Naive thymus-derived CD8-positive, alpha-beta T cell (primary cell): ENCODE data around the gene GASK1A. TPM values are rescaled to one million over a fixed set of nuclear protein-coding genes. Genes with fewer than 3 reads are reported as not detected.

Experiments
- ATAC-seq, 2 donors: fragments of 150-1000 bp; cut with Tn5 transposase in 1 of 2; sonication (Bioruptor Pico), chemical (Tn5 transposase) in 1 of 2; 1 replicate in 1 of 2; 2 replicates in 1 of 2; pipeline ENCODE4 v1.10.0; 2021; ENCODE audit warnings: mild to moderate bottlenecking in 2 of 2, moderate library complexity in 2 of 2
- POLR2A ChIA-PET: fragments of 350-600 bp; sonication (Branson Sonifier 250); formaldehyde crosslinking; loops from one replicate; lab custom pipeline; 2021; ENCODE audit warnings: antibody characterized with exemption; lab: Charles Lee
- DNase-seq, 10 donors: peaks; one replicate each; pipeline versions ENCODE4 v3.0.0 to v3.0.0-alpha.2; 2020 to 2022
- H3K27ac Mint-ChIP-seq, 10 donors: one replicate each; pipeline ENCODE4 v1.8.0; 2020 to 2022; ENCODE audit warnings: mild to moderate bottlenecking in 10 of 10, mixed read lengths in 10 of 10, moderate library complexity in 4 of 10, inconsistent platforms in 1 of 10
- H3K27me3 Mint-ChIP-seq, 5 donors: one replicate each; pipeline ENCODE4 v1.8.0; 2021 to 2022; ENCODE audit warnings: mixed read lengths in 5 of 5
- H3K36me3 Mint-ChIP-seq, 3 donors: one replicate each; pipeline ENCODE4 v1.8.0; 2020 to 2022; ENCODE audit warnings: mixed read lengths in 3 of 3, mild to moderate bottlenecking in 2 of 3, inconsistent platforms in 1 of 3
- H3K4me1 Mint-ChIP-seq, 4 donors: one replicate each; pipeline ENCODE4 v1.8.0; 2021 to 2022; ENCODE audit warnings: mixed read lengths in 4 of 4
- H3K4me3 Mint-ChIP-seq, 10 donors: one replicate each; pipeline ENCODE4 v1.8.0; 2020 to 2022; ENCODE audit warnings: mild to moderate bottlenecking in 10 of 10, mixed read lengths in 10 of 10, moderate library complexity in 6 of 10, inconsistent platforms in 1 of 10
- H3K9me3 Mint-ChIP-seq, 9 donors: one replicate each; pipeline ENCODE4 v1.8.0; 2020 to 2022; ENCODE audit warnings: mixed read lengths in 9 of 9, mild to moderate bottlenecking in 3 of 9, inconsistent platforms in 1 of 9, moderate library complexity in 1 of 9
- polyA plus RNA-seq, 3 donors: library from polyadenylated mRNA; unstranded; fragments of 300-500 nt; fragmentation: Illumina TruSeq; gene quantifications; one replicate each; pipeline ENCODE4 v1.2.3, GENCODE V29; 2021
- total RNA-seq, 8 experiments: library from RNA in 2 of 8; stranded (reverse) in 2 of 8; gene quantifications; one replicate each; pipeline ENCODE4 v1.2.3 and lab custom pipeline; 2021 to 2026

Gene GASK1A
- total and polyA plus RNA-seq, 5 experiments from 2014 or later = 0.09 to 0.14 TPM; not detected in 3

DNA sequence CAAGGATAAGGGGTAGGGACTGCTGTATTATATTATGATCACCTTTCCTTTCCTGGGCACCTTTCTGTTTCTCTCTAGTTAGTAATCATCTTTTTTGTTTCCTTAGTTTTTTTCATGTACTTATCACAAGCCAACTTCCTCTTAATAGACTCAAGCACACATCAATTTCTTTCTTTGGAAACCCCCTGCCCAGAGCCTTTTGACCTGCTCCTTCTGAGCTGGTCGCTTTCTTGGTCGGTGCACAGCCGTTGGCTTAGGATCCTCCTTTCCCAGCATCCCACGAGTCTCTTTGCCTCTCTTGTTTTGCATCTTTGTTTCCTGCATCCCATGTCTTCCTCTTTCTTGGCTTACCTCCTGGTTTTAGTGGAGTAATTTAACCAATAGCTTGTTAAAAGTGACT, 26.9 kb downstream of the GASK1A start:
- Mint-ChIP-seq H3K4me3 (no peak overlapping the region), H3K4me1 (peaks cover 10 to 32% (median 21%) of the 10 kb centered on the region in 4 donors), H3K9me3 (peaks cover 0 to 4% (median 0%) of the 10 kb centered on the region in 9 donors), H3K27me3 (no peaks in the 10 kb centered on the region), H3K36me3 (no peaks in the 10 kb centered on the region), H3K27ac (peak overlapping the region in 3 of 10 donors; percentile 0 to 56 (median 39))
- POLR2A ChIA-PET = no interaction called here
- DNase-seq = no peak
- ATAC-seq = no peak

DNA sequence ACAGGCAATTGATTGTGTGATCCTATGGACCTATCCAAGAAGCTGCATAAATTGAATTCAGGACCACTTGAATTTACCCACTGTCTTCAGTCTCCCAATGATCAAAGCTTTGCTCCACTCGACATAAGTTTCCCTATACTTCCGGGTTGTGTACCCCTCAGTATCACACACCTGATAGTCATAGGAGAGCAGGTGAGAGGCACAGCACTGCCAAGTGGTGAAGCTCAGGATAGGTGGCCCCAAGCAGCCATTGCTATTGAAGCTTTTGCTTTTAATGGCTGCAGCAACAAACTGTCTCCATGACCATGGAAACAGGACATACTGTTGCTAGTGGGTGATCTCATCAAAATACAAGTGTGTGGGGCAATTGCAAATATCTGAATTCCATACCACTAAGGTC, 27.7 kb downstream of the GASK1A start:
- DNase-seq = no peak
- Mint-ChIP-seq H3K36me3 (no peaks in the 10 kb centered on the region), H3K9me3 (peaks cover 0 to 4% (median 0%) of the 10 kb centered on the region in 9 donors), H3K4me3 (no peak overlapping the region), H3K4me1 (peaks cover 10 to 32% (median 21%) of the 10 kb centered on the region in 4 donors), H3K27ac (peak overlapping the region in 1 of 10 donors; percentile 43), H3K27me3 (no peaks in the 10 kb centered on the region)
- POLR2A ChIA-PET = interaction anchor here (0.9 to 1.7 kb wide), 2 partner anchors 15 to 26 kb away, joined by 3 read pairs; no protein-coding TSS in a partner anchor
- ATAC-seq = no peak

DNA sequence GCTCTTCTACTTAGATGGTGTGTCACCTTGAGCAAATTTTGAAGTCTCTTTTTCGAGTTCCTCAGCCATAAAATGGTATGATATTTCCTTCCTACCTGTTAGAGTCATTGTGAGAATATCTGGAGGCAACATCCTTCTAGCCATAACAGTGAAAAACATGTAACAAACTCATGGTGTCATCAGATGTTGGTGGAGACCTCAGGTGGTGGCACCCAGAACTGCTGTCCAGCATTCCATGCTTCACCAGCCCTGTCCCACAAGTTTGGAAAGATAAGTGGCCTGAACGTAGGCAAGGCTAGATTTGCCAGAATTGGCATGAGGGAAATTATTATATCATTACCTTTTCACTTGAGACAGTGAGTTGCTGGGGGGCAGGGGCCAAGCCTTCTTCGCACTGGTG, 30.4 kb downstream of the GASK1A start:
- H3K4me3 Mint-ChIP-seq = no peak overlapping the region
- peak overlapping the region in 2 of 10 donors; percentile 24 to 41 for H3K27ac Mint-ChIP-seq
- H3K27me3 Mint-ChIP-seq = no peaks in the 10 kb centered on the region

DNA sequence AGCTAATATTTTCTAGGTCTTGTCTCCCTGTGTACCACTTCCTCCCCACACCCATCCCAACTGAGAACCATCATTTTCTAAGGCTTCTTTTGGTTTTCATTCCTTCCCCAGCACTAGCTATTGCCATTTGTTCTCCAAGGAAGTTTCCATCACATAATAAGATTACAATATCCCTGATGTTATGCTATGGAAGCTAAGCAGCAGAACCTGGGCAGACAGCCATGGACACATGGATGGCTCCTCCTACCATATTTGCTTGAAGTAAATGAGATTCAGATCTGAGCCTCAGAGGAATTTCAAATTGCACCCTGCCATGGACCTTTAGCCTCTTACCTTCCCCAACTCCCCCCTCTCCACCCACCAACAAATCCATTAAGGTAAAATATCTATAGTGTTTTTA, 31.5 kb downstream of the GASK1A start:
- Mint-ChIP-seq H3K27me3 (no peaks in the 10 kb centered on the region), H3K27ac (peak overlapping the region in 4 of 10 donors; percentile 10 to 38 (median 28)), H3K4me1 (peaks cover 9 to 25% (median 15%) of the 10 kb centered on the region in 4 donors), H3K9me3 (peaks cover 0 to 4% (median 0%) of the 10 kb centered on the region in 9 donors), H3K4me3 (no peak overlapping the region), H3K36me3 (no peaks in the 10 kb centered on the region)
- no peak for ATAC-seq
- DNase-seq = no peak
- POLR2A ChIA-PET = interaction anchor here (0.7 kb wide), 3 partner anchors 61 to 410 kb away, joined by 3 to 5 read pairs (median 4); no protein-coding TSS in a partner anchor

More for the DNA sequence above, 30.4 kb downstream of the GASK1A start:
- DNase-seq = no peak
- no peak for ATAC-seq
- POLR2A ChIA-PET = interaction anchor here (1.2 kb wide), 1 partner anchor 14 kb away, joined by 3 read pairs; no protein-coding TSS in a partner anchor
- Mint-ChIP-seq H3K4me1 (peaks cover 10 to 32% (median 21%) of the 10 kb centered on the region in 4 donors), H3K9me3 (peaks cover 0 to 4% (median 0%) of the 10 kb centered on the region in 9 donors), H3K36me3 (no peaks in the 10 kb centered on the region)

DNA sequence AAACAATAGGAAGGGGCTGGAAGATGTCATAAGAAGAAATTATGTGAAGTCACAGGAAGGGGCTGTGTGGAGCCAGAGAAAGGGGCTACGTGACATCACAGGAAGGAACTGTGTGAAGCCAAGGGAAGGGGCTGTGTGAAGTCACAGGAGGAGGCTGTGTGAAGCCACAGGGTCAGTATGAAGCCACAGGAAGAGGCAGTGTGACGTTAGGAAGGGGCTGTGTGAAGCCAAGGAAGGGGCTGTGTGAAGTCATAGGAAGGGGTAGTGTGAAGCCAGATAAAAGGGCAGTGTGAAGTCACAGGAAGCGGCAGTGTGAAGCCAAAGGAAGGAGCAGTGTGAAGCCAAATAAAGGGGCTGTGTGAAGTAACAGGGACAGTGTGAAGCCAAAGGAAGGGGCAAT, 32.5 kb downstream of the GASK1A start:
- H3K9me3 Mint-ChIP-seq = peaks cover 0 to 4% (median 0%) of the 10 kb centered on the region in 9 donors
- H3K27me3 Mint-ChIP-seq = no peaks in the 10 kb centered on the region
- no peaks in the 10 kb centered on the region for H3K36me3 Mint-ChIP-seq
- H3K27ac Mint-ChIP-seq = no peak overlapping the region
- H3K4me3 Mint-ChIP-seq = peak overlapping the region in 1 of 10 donors; percentile 20
- H3K4me1 Mint-ChIP-seq = peaks cover 0 to 18% (median 8%) of the 10 kb centered on the region in 4 donors
- POLR2A ChIA-PET = no interaction called here
- peak in 3 of 10 donors; percentile 37 to 41 (median 38) for DNase-seq
- ATAC-seq = peak in 1 of 2 donors; percentile 3

DNA sequence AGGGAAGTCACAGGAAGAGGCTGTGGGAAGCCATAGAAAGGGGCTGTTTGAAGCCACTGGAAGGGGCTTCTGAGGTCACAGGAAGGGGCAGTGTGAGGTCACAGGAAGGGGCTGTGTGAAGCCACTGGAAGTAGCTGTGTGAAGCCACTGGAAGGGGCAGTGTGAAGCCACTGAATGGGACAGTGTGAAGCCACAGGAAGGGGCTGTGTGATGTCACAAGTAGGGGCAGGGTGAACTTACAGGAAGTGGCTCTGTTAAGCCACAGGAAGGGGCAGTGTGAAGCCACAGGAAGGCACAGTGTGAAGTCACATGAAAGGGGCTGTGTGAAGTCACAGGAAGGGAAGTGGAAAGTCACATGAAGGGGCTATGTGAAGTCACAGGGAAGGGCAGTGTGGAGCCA, 33.1 kb downstream of the GASK1A start:
- no peaks in the 10 kb centered on the region for H3K27me3 Mint-ChIP-seq
- H3K4me1 Mint-ChIP-seq = peaks cover 0 to 18% (median 5%) of the 10 kb centered on the region in 4 donors
- no peak overlapping the region for H3K4me3 Mint-ChIP-seq
- no peak overlapping the region for H3K27ac Mint-ChIP-seq
- peaks cover 0 to 4% (median 0%) of the 10 kb centered on the region in 9 donors for H3K9me3 Mint-ChIP-seq
- POLR2A ChIA-PET = no interaction called here
- no peaks in the 10 kb centered on the region for H3K36me3 Mint-ChIP-seq
- DNase-seq (peak in 1 of 10 donors; percentile 19), ATAC-seq (no peak)

DNA sequence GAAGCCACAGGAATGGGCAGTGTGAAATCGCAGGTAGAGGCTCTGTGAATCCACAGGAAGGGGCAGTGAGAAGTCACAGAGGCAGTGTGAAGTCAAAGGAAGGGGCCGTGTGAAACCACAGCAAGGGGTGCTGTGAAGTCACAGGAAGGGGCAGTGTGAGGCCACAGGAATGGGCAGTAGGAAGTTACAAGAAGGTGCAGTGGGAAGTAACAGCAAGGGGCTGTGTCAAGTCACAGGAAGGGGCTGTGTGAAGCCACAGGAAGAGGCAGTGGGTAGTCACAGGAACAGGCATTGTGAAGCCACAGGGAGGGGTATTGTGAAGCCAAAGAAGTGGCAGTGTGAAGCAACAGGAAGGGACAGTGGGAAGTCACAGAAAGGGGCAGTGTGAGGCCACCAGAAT, 34.1 kb downstream of the GASK1A start:
- no peaks in the 10 kb centered on the region for H3K27me3 Mint-ChIP-seq
- peaks cover 0 to 2% (median 0%) of the 10 kb centered on the region in 3 donors for H3K36me3 Mint-ChIP-seq
- H3K9me3 Mint-ChIP-seq = peaks cover 0 to 4% (median 0%) of the 10 kb centered on the region in 9 donors
- POLR2A ChIA-PET = no interaction called here
- DNase-seq (no peak), ATAC-seq (no peak)
- peaks cover 0 to 12% (median 2%) of the 10 kb centered on the region in 4 donors for H3K4me1 Mint-ChIP-seq
- no peak overlapping the region for H3K27ac Mint-ChIP-seq
- no peak overlapping the region for H3K4me3 Mint-ChIP-seq

DNA sequence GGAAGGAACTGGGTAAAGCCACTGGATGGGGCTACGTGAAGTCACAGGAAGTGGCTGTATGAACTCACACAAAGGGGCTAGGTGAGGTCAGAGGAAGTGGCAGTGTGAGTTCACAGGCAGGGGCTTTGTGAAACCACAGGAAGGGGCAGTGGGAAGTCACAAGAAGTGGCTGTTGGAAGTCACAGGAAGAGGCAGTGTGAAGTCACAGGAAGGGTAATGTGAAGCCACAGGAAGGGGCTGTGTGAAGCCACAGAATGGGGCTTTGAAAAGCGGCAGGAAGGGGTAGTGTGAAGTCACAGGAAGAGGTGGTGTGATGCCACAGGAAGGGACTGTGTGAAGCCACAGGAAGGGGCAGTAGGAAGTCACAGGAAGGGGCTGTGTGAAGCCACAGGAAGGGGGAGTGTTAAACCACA, 34.6 kb downstream of the GASK1A start:
- Mint-ChIP-seq H3K9me3 (peaks cover 0 to 6% (median 0%) of the 10 kb centered on the region in 9 donors), H3K27ac (no peak overlapping the region)
- POLR2A ChIA-PET = no interaction called here

DNA sequence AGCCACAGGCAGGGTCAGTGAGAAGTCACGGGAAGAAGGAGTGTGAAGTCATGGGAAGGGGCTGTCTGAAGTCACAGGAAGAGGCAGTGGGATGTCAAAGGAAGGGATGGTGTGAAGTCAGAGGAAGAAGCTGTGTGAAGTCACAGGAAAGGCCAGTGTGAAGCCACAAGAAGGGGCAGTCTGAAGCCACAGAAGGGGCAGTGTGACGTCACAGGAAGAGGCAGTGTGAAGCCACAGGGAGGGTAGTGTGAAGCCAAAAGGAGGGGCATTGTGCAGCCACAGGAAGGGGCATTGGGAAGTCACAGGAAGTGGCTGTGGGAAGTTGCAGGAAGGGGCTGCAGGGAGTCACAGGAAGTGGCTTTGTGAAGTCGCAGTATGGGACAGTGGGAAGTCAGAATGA, 35.1 kb downstream of the GASK1A start:
- DNase-seq (peak in 1 of 10 donors; percentile 12), ATAC-seq (no peak)
- POLR2A ChIA-PET = interaction anchor here (1.0 kb wide), 1 partner anchor 10 kb away, joined by 7 read pairs; no protein-coding TSS in a partner anchor

More for the DNA sequence above, 34.6 kb downstream of the GASK1A start:
- no peaks in the 10 kb centered on the region for H3K27me3 Mint-ChIP-seq
- no peak overlapping the region for H3K4me3 Mint-ChIP-seq
- peaks cover 2 to 10% (median 5%) of the 10 kb centered on the region in 4 donors for H3K4me1 Mint-ChIP-seq
- ATAC-seq = peak; percentile 36 to 66
- peaks cover 0 to 3% (median 0%) of the 10 kb centered on the region in 3 donors for H3K36me3 Mint-ChIP-seq
- DNase-seq = peak in 7 of 10 donors; percentile 27 to 77 (median 67)

DNA sequence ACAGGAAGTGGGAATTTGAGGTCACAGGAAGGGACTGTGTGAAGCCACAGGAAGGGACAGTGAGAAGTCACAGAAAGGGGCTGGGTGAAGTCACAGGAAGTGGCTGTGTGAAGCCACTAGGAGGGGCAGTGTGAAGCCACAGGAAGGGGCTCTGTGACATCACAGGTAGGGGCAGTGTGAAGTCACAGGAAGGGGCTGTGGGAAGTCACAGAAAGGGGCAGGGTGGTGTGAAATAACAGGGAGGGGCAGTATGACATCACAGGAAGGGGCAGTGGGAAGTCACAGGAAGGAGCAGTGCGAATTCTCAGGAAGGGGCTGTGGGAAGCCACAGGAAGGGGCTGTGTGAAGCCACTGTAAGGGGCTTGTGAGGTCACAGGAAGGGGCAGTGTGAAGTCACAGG, 35.8 kb downstream of the GASK1A start:
- peaks cover 4 to 21% (median 16%) of the 10 kb centered on the region in 4 donors for H3K4me1 Mint-ChIP-seq
- no peak overlapping the region for H3K4me3 Mint-ChIP-seq
- H3K36me3 Mint-ChIP-seq = peaks cover 0 to 4% (median 0%) of the 10 kb centered on the region in 3 donors
- H3K27me3 Mint-ChIP-seq = no peaks in the 10 kb centered on the region
- ATAC-seq (no peak), DNase-seq (no peak)
- H3K9me3 Mint-ChIP-seq = peaks cover 0 to 10% (median 0%) of the 10 kb centered on the region in 9 donors
- no peak overlapping the region for H3K27ac Mint-ChIP-seq
- POLR2A ChIA-PET = interaction anchor here (1.0 to 1.2 kb wide), 2 partner anchors 9 to 156 kb away, joined by 3 to 7 read pairs; no protein-coding TSS in a partner anchor

More for the DNA sequence above, 35.1 kb downstream of the GASK1A start:
- H3K9me3 Mint-ChIP-seq = peaks cover 0 to 8% (median 0%) of the 10 kb centered on the region in 9 donors
- H3K4me1 Mint-ChIP-seq = peaks cover 3 to 15% (median 9%) of the 10 kb centered on the region in 4 donors
- H3K36me3 Mint-ChIP-seq = peaks cover 0 to 4% (median 0%) of the 10 kb centered on the region in 3 donors
- no peak overlapping the region for H3K27ac Mint-ChIP-seq
- no peaks in the 10 kb centered on the region for H3K27me3 Mint-ChIP-seq
- no peak overlapping the region for H3K4me3 Mint-ChIP-seq

DNA sequence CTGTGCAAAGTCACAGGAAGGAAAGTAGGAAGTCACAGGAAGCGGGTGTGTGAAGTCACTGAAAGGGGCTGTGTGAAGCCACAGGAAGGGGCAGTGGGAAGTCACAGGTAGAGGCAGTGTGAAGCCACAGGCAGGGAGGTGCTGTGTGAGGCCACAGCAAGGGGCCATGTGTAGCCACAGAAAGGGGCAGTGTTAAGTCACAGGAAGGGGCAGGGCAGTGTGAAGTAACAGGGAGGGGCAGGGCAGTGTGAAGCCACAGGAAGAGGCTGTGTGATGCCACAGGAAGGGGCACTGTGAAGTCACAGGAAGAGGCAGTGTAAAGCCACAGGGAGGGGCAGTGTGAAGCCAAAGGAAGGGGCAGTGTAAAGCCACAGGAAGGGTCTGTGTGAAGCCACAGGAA, 36.5 kb downstream of the GASK1A start:
- Mint-ChIP-seq H3K4me1 (peaks cover 4 to 24% (median 21%) of the 10 kb centered on the region in 4 donors), H3K27ac (no peak overlapping the region), H3K36me3 (peaks cover 0 to 4% (median 0%) of the 10 kb centered on the region in 3 donors), H3K9me3 (peaks cover 0 to 8% (median 0%) of the 10 kb centered on the region in 9 donors), H3K4me3 (no peak overlapping the region), H3K27me3 (no peaks in the 10 kb centered on the region)
- ATAC-seq (no peak), DNase-seq (peak in 3 of 10 donors; percentile 19 to 70 (median 27))
- POLR2A ChIA-PET = interaction anchor here (1.2 kb wide), 1 partner anchor 156 kb away, joined by 3 read pairs; no protein-coding TSS in a partner anchor

DNA sequence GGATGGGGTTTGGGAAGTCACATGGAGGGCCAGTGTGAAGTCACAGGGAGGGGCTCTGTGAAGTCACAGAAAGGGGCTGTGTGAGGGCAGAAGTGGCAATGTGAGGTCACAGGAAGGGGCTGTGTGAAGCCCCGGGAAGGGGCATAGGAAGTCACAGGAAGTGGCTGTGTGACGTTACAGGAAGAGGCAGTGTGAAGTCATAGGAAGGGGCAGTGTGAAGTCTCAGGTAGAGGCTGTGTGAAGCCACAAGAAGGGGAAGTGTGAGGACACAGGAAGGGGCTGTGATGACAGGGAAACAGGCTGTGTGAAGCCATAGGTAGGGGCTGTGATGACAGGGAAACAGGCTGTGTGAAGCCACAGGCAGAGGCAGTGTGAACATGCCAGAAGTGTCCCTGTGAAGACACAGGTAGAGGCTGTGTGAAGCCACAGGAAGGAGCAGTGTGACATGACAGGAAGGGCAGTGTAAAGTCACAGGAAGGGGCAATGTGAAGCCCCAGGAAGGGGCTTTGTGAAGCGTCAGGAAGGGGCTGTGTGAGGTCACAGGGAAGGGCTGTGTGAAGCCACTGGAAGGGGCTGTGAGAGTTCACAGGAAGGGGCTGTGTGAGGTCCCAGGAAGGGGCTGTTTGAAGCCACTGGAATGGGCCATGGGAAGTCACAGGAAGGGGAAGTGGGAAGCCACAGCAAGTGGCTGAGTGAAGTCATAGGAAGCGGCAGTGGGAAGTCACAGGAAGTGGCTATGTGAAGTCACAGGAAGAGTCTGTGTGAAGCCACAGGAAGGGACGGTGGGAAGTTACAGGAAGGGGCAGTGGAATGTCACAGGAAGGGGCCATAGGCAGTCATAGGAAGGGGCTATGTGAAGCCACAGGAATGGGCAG, 37.1 kb downstream of the GASK1A start:
- no peaks in the 10 kb centered on the region for H3K27me3 Mint-ChIP-seq
- ATAC-seq (peak; percentile 23 to 32), DNase-seq (peak in 7 of 10 donors; percentile 30 to 73 (median 52))
- H3K4me3 Mint-ChIP-seq = no peak overlapping the region
- peaks cover 0 to 8% (median under 1%) of the 10 kb centered on the region in 9 donors for H3K9me3 Mint-ChIP-seq
- peaks cover 0 to 4% (median 0%) of the 10 kb centered on the region in 3 donors for H3K36me3 Mint-ChIP-seq
- H3K4me1 Mint-ChIP-seq = peaks cover 6 to 31% (median 27%) of the 10 kb centered on the region in 4 donors
- no peak overlapping the region for H3K27ac Mint-ChIP-seq
- POLR2A ChIA-PET = interaction anchor here (1.2 kb wide), 1 partner anchor 155 kb away, joined by 3 read pairs; no protein-coding TSS in a partner anchor
